GM12801 (cell line): Measurements from ENCODE around the gene KDM5B.

Source experiments
- CTCF ChIP-seq: IDR thresholded peaks from one replicate; pipeline ENCODE4 v1.5.1; 2011; ENCODE audit warnings: control low read depth; ENCODE audit not compliant: insufficient read length; ENCODE audit errors: extremely low read depth

Gene KDM5B

GRCh38 chr1:202683029-202683428 is 125.2 kb downstream of the KDM5B start:
- no peak for TF ChIP-seq CTCF

GRCh38 chr1:202682477-202682876 is 125.7 kb downstream of the KDM5B start:
- TF ChIP-seq CTCF = no peak

- no peak for TF ChIP-seq CTCF
Measured at GRCh38 chr1:202681736-202682420, 126.3 kb downstream of the KDM5B start.

GRCh38 chr1:202680586-202681352 is 127.5 kb downstream of the KDM5B start:
- TF ChIP-seq CTCF = no peak

- no peak for TF ChIP-seq CTCF
Measured at GRCh38 chr1:202679406-202680177, 128.6 kb downstream of the KDM5B start.

- TF ChIP-seq CTCF = no peak
Measured at GRCh38 chr1:202677433-202677832, 130.8 kb downstream of the KDM5B start.
